ENCODE results near the gene C6orf15.
A peak's percentile ranks its signal among the peaks of the same experiment; 100 is the strongest.

GRCh38 chr6:31079656-31080261, 32.6 kb downstream of the C6orf15 start:
- TF ChIP-seq CTCF (IDR thresholded peaks at IDR 0.05 in 8 of 11, conservative IDR thresholded peaks at IDR 0.05 in 3 of 11) (peak; percentile 43 to 75 (median 67)), POLR2A (IDR thresholded peaks at IDR 0.05) (no peak), POLR2AphosphoS5 (IDR thresholded peaks at IDR 0.05) (no peak)

Data from spleen (tissue), 7 donors.